Measurements from ENCODE around the gene IGFN1. TPM values are rescaled to one million over a fixed set of nuclear protein-coding genes. Genes with fewer than 3 reads are reported as not detected.

The IGFN1 gene
- total and polyA plus RNA-seq, 2 experiments from 2014 or later: not detected

- no peaks in the 10 kb centered on the region for H3K79me2 ChIP-seq (replicated peaks; ENCODE audit: insufficient read depth)
- H2AFZ ChIP-seq: no peak overlapping the region
- Mint-ChIP-seq H3K27me3 (ENCODE audit: insufficient read depth, low read depth, poor library complexity) (peaks cover 3% of the 10 kb centered on the region), H3K4me1 (no peaks in the 10 kb centered on the region), H3K27ac (no peak overlapping the region), H3K9me3 (no peaks in the 10 kb centered on the region), H3K4me3 (no peak overlapping the region), H3K36me3 (ENCODE audit: low read depth) (peaks cover 97% of the 10 kb centered on the region)
- peaks cover 12% of the 10 kb centered on the region; the same call in 1 of the 2 replicates for H4K20me1 ChIP-seq (replicated peaks; ENCODE audit: insufficient read depth)
- no peaks in the 10 kb centered on the region for H3K9me2 ChIP-seq (ENCODE audit: insufficient read depth)
- H3K4me3 ChIP-seq: no peak overlapping the region
- ATAC-seq (no peak), DNase-seq (ENCODE audit: low spot score) (no peak)
- no peak overlapping the region for H3K27ac ChIP-seq (ENCODE audit: low read depth)
- H3K27me3 ChIP-seq (ENCODE audit: insufficient read depth): no peaks in the 10 kb centered on the region
- TF ChIP-seq CREB1 (CRISPR knock-in tag; IDR thresholded peaks at IDR 0.05; ENCODE audit: low read depth) (no peak), REST (IDR thresholded peaks at IDR 0.05; ENCODE audit: unreplicated experiment) (no peak), CTCF (conservative IDR thresholded peaks at IDR 0.05; ENCODE audit: low read depth in 2 of 2) (no peak), EZH2 (IDR thresholded peaks at IDR 0.05; ENCODE audit: low read depth, unreplicated experiment) (no peak), EZH2phosphoT487 (IDR thresholded peaks at IDR 0.05; ENCODE audit: unreplicated experiment) (no peak), NANOG (IDR thresholded peaks at IDR 0.05; ENCODE audit: borderline replicate concordance) (no peak), ZNF462 (CRISPR knock-in tag; IDR thresholded peaks at IDR 0.05) (no peak), ZNF114 (CRISPR knock-in tag; IDR thresholded peaks at IDR 0.05) (no peak), STAT1 (IDR thresholded peaks at IDR 0.05; ENCODE audit: unreplicated experiment) (no peak), ETS1 (IDR thresholded peaks at IDR 0.05) (no peak), POLR2AphosphoS5 (IDR thresholded peaks at IDR 0.05; ENCODE audit: low read depth) (no peak), JUNB (IDR thresholded peaks at IDR 0.05; ENCODE audit: unreplicated experiment) (no peak), ZNF331 (CRISPR knock-in tag; IDR thresholded peaks at IDR 0.05; ENCODE audit: low read depth) (no peak)
- no peaks in the 10 kb centered on the region for H3F3A ChIP-seq (replicated peaks; ENCODE audit: low read depth)
- H3K4me1 ChIP-seq (ENCODE audit: insufficient read depth): no peaks in the 10 kb centered on the region
- H3K4me2 ChIP-seq: no peak overlapping the region
- H3K36me3 ChIP-seq (ENCODE audit: insufficient read depth): peaks cover 41% of the 10 kb centered on the region
These were observed 44.8 kb upstream of the IGFN1 start for GRCh38 chr1:201145816-201146215.
